ENCODE measurements around the gene LRRC37B.
"Not testable (repeated sequence)": the region's sequence is repeated elsewhere in the genome, so short reads cannot be mapped to it uniquely, and the experiment has no call there.

DNA sequence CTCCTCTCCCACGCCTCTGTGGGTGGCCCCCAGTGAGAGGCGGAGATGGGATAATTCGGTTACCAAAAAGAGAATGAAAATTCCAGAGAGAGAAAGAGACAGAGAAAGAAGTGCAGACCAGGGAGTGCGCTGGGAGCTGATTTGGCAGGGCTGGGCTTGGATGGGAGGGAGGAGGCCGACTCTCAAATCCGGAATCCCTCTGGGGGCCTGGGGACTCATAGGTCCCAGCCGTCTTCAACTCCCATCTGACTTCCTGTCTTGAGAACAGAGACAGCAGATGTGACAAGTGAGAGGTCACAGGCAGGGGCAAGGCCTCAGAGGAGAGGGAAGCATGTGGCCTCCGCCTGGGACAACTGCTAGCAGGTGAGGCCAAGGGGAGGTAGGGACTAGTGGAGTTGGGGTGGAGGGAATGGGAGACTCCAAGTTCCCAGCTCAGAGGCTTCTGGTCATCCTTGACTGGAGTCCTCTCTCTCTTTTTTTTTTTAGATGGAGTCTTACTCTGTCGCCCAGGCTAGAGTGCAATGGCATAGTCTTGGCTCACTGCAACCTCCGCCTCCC lies 59.0 kb downstream of the LRRC37B start:
- not testable (repeated sequence) for TF ChIP-seq CTCF, ZNF20 (CRISPR knock-in tag; IDR thresholded peaks at IDR 0.05)

All from HepG2 (cell line).